K562 (cell line): Measurements from ENCODE around the gene CRY2.

Experiments used
- NR3C1 ChIP-seq: sonication (generic); formaldehyde crosslinking; IDR thresholded peaks from 2 replicates; pipeline ENCODE4 v1.8.1; 2022; ENCODE audit warnings: missing genetic modification reagents
- POLR2AphosphoS5 ChIP-seq: IDR thresholded peaks from 2 replicates; pipeline ENCODE4 v1.6.1; 2011; ENCODE audit warnings: mild to moderate bottlenecking, low read depth, low read length, moderate library complexity; ENCODE audit not compliant: control insufficient read depth, insufficient read depth
- TARDBP ChIP-seq: fragments of 450-650 bp; IDR thresholded peaks from 2 replicates; pipeline ENCODE4 v1.6.1; 2016

GRCh38 chr11:45906096-45906682 lies 58.9 kb downstream of the CRY2 start:
- TF ChIP-seq POLR2AphosphoS5 (no peak; the same call in 1 of the 2 replicates), NR3C1 (CRISPR knock-in tag) (no peak), TARDBP (no peak)
